SK-N-SH treated with all-trans-retinoic acid at 6 μM for 48 hours (cell line): Measurements from ENCODE around the gene PCDH12.

Experiments
- ARNTL ChIP-seq: fragments of 450-650 bp; formaldehyde crosslinking; IDR thresholded peaks from 2 replicates; pipeline ENCODE4 v1.5.0; 2020; ENCODE audit warnings: low read depth, mild to moderate bottlenecking, moderate library complexity, borderline replicate concordance
- CSDC2 ChIP-seq: fragments of 250-450 bp; sonication (Bioruptor Pico); IDR thresholded peaks from 2 replicates; pipeline ENCODE4 v1.5.0; 2020; ENCODE audit warnings: mild to moderate bottlenecking, moderate library complexity
- ESRRG ChIP-seq: fragments of 250-450 bp; sonication (Bioruptor Pico); IDR thresholded peaks from 2 replicates; pipeline ENCODE4 v1.6.1; 2021; ENCODE audit warnings: mild to moderate bottlenecking
- PPARA ChIP-seq: fragments of 250-450 bp; sonication (Bioruptor Pico); IDR thresholded peaks from 2 replicates; pipeline ENCODE4 v1.5.0; 2020; ENCODE audit warnings: mild to moderate bottlenecking, borderline replicate concordance
- SNAI2 ChIP-seq: fragments of 250-450 bp; sonication (Bioruptor Pico); IDR thresholded peaks from 2 replicates; pipeline ENCODE4 v1.5.0; 2020; ENCODE audit warnings: mild to moderate bottlenecking, moderate library complexity
- TOX ChIP-seq: fragments of 250-450 bp; sonication (Bioruptor Pico); IDR thresholded peaks from 2 replicates; pipeline ENCODE4 v1.8.0; 2021; ENCODE audit warnings: mild to moderate bottlenecking, moderate library complexity, borderline replicate concordance
- ZC3H10 ChIP-seq: fragments of 250-450 bp; sonication (Bioruptor Pico); IDR thresholded peaks from 2 replicates; pipeline ENCODE4 v1.5.1; 2021; ENCODE audit warnings: mild to moderate bottlenecking, moderate library complexity
- TF ChIP-seq, protein P1 (sequence below): fragments of 250-450 bp; sonication (Bioruptor Pico); IDR thresholded peaks from 2 replicates; pipeline ENCODE4 v1.8.0; 2021; ENCODE audit warnings: low read depth, mild to moderate bottlenecking, moderate library complexity, borderline replicate concordance

DNA sequence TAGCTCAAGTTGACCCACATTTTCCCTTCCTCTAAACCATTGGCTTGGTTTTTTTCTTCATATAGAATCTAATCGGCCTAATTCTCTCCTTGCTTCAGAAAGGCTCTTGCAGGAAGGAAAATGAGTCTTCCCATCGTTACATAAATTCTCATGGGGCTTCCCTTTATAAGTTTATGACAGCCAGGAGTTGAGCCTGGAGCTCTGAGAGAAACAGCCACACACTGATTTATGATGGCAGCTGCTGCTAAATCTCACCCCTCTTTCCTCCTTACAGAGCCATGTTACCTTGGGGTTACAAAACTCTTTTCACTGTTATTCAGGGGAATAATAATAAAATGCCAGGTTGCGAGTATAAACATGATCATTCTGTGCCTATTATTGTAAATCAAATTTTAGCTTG lies 5.7 kb upstream of the PCDH12 start:
- TF ChIP-seq PPARA: no peak
- TF ChIP-seq CSDC2 (CRISPR knock-in tag): no peak
- TF ChIP-seq ESRRG: no peak
- TF ChIP-seq SNAI2 (CRISPR knock-in tag): no peak
- TF ChIP-seq TOX (CRISPR knock-in tag): no peak
- TF ChIP-seq ARNTL (CRISPR knock-in tag): no peak
- no peak for TF ChIP-seq ZC3H10 (CRISPR knock-in tag)
- TF ChIP-seq, protein P1, sequence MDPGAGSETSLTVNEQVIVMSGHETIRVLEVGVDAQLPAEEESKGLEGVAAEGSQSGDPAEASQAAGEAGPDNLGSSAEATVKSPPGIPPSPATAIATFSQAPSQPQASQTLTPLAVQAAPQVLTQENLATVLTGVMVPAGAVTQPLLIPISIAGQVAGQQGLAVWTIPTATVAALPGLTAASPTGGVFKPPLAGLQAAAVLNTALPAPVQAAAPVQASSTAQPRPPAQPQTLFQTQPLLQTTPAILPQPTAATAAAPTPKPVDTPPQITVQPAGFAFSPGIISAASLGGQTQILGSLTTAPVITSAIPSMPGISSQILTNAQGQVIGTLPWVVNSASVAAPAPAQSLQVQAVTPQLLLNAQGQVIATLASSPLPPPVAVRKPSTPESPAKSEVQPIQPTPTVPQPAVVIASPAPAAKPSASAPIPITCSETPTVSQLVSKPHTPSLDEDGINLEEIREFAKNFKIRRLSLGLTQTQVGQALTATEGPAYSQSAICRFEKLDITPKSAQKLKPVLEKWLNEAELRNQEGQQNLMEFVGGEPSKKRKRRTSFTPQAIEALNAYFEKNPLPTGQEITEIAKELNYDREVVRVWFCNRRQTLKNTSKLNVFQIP: no peak
